ENCODE data around the gene GDPGP1. TPM values are rescaled to one million over a fixed set of nuclear protein-coding genes. Genes with fewer than 3 reads are reported as not detected.

Gene GDPGP1
- total RNA-seq, 1 donor from 2014 or later, result 9.1 TPM

DNA sequence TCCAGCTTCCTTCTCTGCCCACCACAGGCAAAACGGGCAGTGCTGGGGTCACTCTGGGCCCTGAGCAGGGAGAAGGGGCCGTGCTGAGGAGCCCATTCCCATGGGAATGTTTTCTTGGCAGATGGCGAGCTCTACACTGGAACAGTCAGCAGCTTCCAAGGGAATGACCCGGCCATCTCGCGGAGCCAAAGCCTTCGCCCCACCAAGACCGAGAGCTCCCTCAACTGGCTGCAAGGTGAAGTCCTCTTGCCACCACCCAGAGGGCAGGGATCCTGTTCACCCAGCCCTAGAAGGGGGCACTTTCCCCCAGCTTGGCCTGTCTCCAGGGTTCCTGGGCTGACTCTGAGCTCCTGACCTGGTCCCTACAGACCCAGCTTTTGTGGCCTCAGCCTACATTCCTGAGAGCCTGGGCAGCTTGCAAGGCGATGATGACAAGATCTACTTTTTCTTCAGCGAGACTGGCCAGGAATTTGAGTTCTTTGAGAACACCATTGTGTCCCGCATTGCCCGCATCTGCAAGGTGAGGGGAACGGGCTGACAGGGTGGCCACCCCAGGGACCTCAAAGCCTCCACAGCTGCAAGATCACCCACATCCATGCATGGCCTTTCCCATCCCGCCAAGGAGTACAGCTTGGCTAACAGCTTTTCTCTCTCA, 12.6 kb upstream of the GDPGP1 start:
- peak; percentile 87 for ATAC-seq (ENCODE audit: poor library complexity)
- DNase-seq, result peak; percentile 85
- intact Hi-C loops (cut with DNase I), result no loop called here

DNA sequence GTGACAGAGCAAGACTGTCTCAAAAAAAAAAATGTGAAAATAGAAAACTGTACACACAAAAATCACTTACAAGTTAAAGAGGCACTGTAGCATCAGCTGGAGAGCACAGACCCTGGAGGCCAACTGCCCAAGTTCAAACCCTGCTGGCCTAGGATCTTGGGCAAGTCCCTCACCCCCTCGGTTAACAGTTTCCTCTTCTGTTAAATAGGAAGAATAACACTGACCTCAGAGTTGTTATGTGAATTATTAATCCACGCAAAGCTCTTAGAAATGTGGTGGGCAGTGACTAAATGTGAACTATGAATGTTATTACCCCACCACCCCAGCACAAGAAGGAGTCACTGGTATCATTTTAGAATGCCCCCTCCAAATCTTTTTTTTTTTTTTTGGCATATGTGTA, 11.5 kb upstream of the GDPGP1 start:
- intact Hi-C loops (cut with DNase I), result no loop called here
- ATAC-seq (ENCODE audit: poor library complexity) (no peak), DNase-seq (no peak)

DNA sequence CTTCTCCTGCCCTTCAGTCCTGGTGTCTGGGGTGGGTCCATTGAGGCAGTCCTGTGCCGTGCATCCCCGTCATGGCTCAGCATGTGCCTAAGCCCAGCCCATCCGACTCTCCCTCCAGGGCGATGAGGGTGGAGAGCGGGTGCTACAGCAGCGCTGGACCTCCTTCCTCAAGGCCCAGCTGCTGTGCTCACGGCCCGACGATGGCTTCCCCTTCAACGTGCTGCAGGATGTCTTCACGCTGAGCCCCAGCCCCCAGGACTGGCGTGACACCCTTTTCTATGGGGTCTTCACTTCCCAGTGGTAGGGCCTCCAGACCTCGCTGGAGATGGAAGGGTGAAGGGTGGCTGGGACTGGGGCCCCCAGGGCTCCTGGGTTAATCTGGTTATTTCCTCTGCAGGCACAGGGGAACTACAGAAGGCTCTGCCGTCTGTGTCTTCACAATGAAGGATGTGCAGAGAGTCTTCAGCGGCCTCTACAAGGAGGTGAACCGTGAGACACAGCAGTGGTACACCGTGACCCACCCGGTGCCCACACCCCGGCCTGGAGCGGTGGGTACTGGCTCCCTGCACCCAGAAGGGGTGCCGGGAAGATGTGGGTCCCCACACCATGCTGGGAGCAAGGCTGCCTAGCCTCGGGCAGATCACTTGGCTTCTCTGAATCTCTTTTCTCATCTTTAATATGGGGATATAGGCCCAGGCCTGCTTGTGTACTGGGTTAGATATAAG, 10.4 kb upstream of the GDPGP1 start:
- intact Hi-C loops (cut with DNase I), result no loop called here
- no peak for DNase-seq
- ATAC-seq (ENCODE audit: poor library complexity), result no peak

DNA sequence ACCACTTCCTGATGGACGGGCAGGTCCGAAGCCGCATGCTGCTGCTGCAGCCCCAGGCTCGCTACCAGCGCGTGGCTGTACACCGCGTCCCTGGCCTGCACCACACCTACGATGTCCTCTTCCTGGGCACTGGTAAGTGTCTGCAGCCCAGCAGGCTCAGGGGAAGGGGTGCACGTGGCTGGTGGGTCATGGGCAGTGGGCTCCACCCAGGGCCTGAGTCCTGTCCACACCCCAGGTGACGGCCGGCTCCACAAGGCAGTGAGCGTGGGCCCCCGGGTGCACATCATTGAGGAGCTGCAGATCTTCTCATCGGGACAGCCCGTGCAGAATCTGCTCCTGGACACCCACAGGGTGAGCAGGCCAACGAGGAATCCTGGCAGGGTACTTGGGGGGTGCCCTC, 9.0 kb upstream of the GDPGP1 start:
- ATAC-seq (ENCODE audit: poor library complexity), result no peak
- no peak for DNase-seq
- intact Hi-C loops (cut with DNase I), result no loop called here

DNA sequence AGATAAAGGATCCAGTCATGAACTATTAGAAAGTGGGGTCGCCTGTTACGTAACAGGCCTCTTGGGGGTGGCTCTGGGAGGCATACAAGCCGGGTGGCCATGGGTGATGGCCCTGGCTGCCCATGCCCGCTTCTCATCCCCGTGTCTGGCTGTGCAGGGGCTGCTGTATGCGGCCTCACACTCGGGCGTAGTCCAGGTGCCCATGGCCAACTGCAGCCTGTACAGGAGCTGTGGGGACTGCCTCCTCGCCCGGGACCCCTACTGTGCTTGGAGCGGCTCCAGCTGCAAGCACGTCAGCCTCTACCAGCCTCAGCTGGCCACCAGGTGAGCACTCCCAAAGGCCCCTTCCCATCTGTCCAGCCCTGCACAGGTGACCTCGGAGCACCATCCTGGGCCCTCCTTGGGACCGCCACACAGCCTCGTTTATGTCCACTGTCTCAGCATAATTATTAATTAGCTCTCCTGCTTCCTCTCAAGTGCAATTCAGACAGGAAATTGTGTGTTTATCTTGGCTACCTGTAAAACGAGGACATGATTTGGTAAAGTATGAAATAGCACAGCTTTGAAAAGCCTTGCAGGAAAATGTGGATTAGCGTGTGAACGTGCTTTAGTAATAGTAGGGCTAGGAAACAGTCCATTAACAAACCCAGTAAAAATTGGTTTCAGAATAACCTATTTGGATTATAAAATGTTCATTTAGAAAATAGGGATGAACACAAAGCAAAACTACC, 8.3 kb upstream of the GDPGP1 start:
- DNase-seq, result no peak
- intact Hi-C loops (cut with DNase I), result no loop called here
- no peak for ATAC-seq (ENCODE audit: poor library complexity)

DNA sequence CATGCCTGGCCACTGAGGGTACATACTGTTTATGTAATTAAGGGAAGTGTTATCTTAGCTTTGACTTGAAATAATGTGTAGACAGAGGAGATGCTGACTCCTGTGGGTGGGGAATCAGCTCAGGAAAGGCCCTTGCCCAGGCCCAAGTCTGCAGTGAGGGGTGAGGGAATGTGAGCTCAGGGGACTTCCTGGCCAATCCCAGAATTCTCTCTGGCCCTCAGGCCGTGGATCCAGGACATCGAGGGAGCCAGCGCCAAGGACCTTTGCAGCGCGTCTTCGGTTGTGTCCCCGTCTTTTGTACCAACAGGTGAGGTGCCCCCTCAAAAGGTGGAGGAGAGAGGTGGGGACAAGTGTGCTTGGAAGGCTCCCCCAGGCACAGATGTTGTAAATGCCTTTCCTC, 6.7 kb upstream of the GDPGP1 start:
- intact Hi-C loops (cut with DNase I), result no loop called here
- no peak for ATAC-seq (ENCODE audit: poor library complexity)
- DNase-seq, result no peak

GRCh38 chr15:90227816-90228772, 5.9 kb upstream of the GDPGP1 start:
- intact Hi-C loops (cut with DNase I), result no loop called here

GRCh38 chr15:90228960-90229359, 5.0 kb upstream of the GDPGP1 start:
- DNase-seq (no peak), ATAC-seq (ENCODE audit: poor library complexity) (no peak)
- intact Hi-C loops (cut with DNase I), result no loop called here

More at GRCh38 chr15:90227816-90228772, 5.9 kb upstream of the GDPGP1 start:
- DNase-seq (no peak), ATAC-seq (ENCODE audit: poor library complexity) (no peak)

- ATAC-seq (ENCODE audit: poor library complexity) (peak; percentile 49), DNase-seq (peak; percentile 78)
- intact Hi-C loops (cut with DNase I), result loop anchor here (5.0 kb wide), 1 partner anchor 128 kb away; the partner anchor contains the start of gene IDH2
Observed at GRCh38 chr15:90230071-90230494, 3.9 kb upstream of the GDPGP1 start.

DNA sequence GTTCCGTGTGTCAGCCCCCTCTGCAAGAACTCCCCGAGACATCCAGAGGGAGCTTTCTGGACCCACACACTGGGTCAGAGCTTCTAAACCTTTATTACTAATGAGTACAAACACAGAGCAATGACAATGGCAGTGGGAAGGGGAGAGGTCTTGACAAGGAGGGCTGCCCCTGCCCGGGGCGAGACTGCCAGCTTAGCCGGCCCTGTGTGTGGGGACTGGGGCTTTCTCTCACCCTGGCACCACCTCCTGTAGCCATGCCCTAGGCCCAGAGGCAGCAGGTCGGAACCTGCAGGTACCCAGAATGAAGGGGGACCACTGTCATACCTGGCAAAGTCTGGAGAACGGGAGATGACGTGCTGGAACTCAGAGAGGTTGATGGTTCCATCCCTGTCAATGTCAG, 3.4 kb upstream of the GDPGP1 start:
- intact Hi-C loops (cut with DNase I), result loop anchor here (5.0 kb wide), 1 partner anchor 128 kb away; the partner anchor contains the start of gene IDH2
- no peak for DNase-seq

GRCh38 chr15:90231028-90232017, 2.7 kb upstream of the GDPGP1 start:
- no peak for ATAC-seq (ENCODE audit: poor library complexity)
- peak; percentile 65 for DNase-seq
- intact Hi-C loops (cut with DNase I), result loop anchor here (5.0 kb wide), 1 partner anchor 129 kb away; the partner anchor contains the start of gene IDH2

More for the DNA sequence above, 3.4 kb upstream of the GDPGP1 start:
- no peak for ATAC-seq (ENCODE audit: poor library complexity)

- DNase-seq, result no peak
- ATAC-seq (ENCODE audit: poor library complexity), result no peak
- intact Hi-C loops (cut with DNase I), result loop anchor here (5.0 kb wide), 1 partner anchor 130 kb away; the partner anchor contains the start of gene IDH2
Observed at GRCh38 chr15:90232196-90232595, 1.8 kb upstream of the GDPGP1 start.

GRCh38 chr15:90232941-90233386, 1.0 kb upstream of the GDPGP1 start:
- ATAC-seq (ENCODE audit: poor library complexity) (no peak), DNase-seq (no peak)
- intact Hi-C loops (cut with DNase I), result loop anchor here (5.0 kb wide), 1 partner anchor 131 kb away; the partner anchor contains the start of gene IDH2

- peak; percentile 99 for DNase-seq
- ATAC-seq (ENCODE audit: poor library complexity), result peak; percentile 94
- intact Hi-C loops (cut with DNase I), result loop anchor here (5.0 kb wide), 1 partner anchor 131 kb away; the partner anchor contains the start of gene IDH2
Observed at GRCh38 chr15:90233387-90234095, 468 bp upstream of the GDPGP1 start, which contains the start of gene CIB1. Gene CIB1, minus strand, starts transcription at chr15:90233941. Its CDS starts 56 bp downstream, at chr15:90233885.

DNA sequence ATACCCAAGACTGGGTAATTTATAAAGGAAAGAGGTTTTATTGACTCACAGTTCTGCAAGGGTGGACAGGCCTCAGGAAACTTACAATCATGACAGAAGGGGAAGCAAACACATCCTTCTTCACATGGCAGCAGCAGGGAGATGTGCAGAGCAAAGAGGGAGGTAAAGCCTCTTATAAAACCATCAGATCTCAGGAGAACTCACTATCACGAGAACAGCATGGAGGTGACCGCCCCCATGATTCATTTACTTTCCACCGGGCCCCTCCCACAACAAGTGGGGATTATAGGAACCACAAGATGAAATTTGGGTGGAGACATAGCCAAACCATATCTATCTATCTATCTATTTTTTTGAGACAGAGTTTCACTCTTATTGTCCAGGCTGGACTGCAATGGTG, 5.4 kb downstream of the GDPGP1 start:
- ATAC-seq (ENCODE audit: poor library complexity), result no peak
- intact Hi-C loops (cut with DNase I), result no loop called here
- no peak for DNase-seq

DNA sequence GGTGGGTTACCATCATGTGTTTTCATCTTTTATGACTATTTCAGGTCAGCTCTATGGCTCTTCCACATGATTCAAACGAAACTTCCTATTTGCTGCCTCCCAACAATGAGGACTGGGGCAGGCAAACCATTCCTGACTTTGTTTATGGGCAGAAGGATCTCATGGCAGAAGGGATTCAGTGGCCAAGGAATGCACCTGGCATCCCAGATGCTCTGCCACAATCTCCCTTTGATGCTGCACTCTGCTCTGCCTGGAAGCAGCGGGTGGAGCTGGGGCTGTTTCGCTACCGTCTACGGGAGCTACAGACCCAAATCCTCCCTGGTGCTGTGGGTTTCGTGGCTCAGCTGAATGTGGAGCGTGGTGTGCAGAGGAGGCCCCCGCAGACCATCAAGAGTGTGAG, 6.8 kb downstream of the GDPGP1 start:
- no peak for DNase-seq
- intact Hi-C loops (cut with DNase I), result no loop called here
- no peak for ATAC-seq (ENCODE audit: poor library complexity)

All from Right ventricle myocardium superior (tissue), 1 donor.